HG03097 (cell line): ENCODE data around the gene CCDC59.
"Not testable (repeated sequence)": the region's sequence is repeated elsewhere in the genome, so short reads cannot be mapped to it uniquely, and the experiment has no call there.

Source experiments
- ATAC-seq: cut with Tn5 transposase; IDR thresholded peaks from one replicate; pipeline ENCODE4 v1.9.1; 2021; ENCODE audit not compliant: unreplicated experiment, low FRiP score

CCDC59 gene

GRCh38 chr12:82358200-82359114, at the start of gene CCDC59, which contains the start of gene METTL25:
Gene CCDC59 (minus strand): TSS chr12:82358387. CDS start chr12:82358376, 11 bp downstream.
Gene METTL25 (plus strand): TSS chr12:82358529. CDS start chr12:82358566, 37 bp downstream.
- ATAC-seq: peak; percentile 97

- no peak for ATAC-seq
Observed at GRCh38 chr12:82407481-82407880, 49.3 kb upstream of the CCDC59 start.

- ATAC-seq: no peak
Observed at GRCh38 chr12:82406651-82407050, 48.5 kb upstream of the CCDC59 start.

GRCh38 chr12:82400819-82401218, 42.6 kb upstream of the CCDC59 start:
- no peak for ATAC-seq

GRCh38 chr12:82398879-82399278, 40.7 kb upstream of the CCDC59 start:
- no peak for ATAC-seq

DNA sequence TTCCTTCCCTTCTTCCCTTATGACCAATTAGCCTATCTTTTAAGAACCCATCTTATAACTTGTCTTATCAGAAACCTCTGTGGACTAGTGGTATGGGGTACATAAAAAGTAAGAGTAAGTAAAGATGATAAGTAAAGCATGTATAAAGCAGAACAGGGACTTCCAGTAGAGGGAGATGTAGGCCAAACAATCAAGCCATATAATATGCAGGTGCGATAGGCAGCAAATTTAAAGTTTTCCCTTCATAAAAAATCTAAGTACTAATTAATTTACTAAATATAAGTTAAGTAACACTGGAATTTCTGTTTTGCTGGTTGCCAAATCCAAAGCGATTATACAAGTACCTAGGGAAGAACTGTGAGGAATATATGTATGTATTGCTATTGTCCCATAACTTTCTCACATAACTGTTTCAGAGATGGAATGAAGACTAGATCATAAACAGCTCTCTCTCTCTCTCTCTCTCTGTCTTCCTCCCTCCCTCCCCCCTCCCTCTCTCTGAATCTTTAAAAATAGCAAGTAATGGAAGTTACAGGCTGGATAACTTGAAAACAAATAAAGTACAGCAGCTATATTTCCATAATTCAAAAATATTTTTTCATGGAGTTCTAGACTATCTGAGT, 25.9 kb upstream of the CCDC59 start:
- no peak for ATAC-seq

DNA sequence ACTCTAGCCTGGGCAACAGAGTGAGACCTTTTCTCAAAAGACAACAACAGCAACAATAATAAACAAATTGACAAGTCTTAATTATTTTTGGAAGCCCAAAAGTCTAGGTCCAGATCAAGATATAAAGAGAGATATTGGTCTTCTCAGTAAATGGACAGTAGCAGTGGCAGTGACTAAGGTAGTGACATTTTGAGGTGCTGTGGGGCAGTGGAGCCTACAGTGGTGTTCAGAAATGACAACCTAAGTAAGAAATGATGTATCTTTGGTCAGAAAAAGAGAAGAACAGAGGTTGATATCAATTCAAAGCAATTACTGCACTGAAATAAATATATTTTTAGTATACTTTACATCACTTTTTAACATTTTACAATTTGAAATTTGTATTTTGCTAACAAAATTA, 20.8 kb upstream of the CCDC59 start:
- no peak for ATAC-seq

DNA sequence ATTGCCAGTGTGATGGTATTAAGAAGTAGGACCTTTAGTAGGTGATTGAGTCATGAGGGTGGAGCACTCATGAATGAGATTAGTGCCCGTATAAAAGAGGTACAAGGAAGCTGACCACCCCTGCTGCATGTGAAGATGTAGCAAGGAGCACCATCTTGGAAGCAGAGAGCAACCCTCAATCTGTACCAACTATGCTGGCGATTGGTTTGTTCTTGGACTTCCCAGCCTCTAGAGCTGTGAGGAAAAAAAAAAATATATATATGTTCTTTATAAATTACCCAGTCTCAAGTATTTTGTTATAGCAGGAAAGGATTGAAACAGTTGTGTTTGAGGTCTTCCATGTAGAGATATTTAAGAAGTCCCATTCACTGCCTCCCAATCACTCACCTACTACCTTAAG, 17.0 kb upstream of the CCDC59 start:
- ATAC-seq: no peak

DNA sequence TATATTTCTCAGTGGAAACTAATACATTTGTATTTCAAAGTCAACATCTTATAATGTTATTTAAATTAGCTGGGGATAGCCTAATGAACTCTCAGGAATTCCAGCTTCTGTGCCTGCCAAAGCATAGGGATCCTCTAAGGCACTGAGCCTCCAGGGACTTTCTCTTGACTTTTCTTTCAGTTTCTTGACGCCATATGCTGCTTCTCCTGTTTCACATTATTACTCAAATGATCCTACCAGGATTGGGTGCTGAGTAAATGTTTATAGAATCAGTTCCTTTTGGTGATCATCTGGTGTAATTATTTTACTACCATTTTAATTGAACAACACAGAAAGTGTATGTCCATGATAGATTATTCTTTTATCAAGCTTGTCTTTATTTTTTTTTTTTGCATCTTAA, 8.0 kb upstream of the CCDC59 start:
- peak; percentile 63 for ATAC-seq

GRCh38 chr12:82363990-82364389, 5.8 kb upstream of the CCDC59 start:
- ATAC-seq: no peak

- no peak for ATAC-seq
Observed at GRCh38 chr12:82361461-82361915, 3.3 kb upstream of the CCDC59 start.

DNA sequence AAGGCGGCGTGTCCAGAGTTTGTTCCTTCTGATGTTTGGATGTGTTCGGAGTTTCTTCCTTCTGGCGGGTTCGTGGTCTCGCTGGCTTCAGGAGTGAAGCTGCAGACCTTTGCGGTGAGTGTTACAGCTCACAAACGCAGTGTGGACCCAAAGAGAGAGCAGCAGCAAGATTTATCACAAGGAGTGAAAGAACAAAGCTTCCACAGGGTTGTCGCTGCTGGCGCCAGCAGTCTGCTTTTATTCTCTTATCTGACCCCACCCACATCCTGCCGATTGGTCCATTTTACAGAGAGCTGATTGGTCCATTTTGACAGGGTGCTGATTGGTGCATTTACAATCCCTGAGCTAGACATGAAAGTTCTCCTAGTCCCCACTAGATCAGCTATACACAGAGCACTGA, 2.6 kb upstream of the CCDC59 start:
- not testable (repeated sequence) for ATAC-seq

DNA sequence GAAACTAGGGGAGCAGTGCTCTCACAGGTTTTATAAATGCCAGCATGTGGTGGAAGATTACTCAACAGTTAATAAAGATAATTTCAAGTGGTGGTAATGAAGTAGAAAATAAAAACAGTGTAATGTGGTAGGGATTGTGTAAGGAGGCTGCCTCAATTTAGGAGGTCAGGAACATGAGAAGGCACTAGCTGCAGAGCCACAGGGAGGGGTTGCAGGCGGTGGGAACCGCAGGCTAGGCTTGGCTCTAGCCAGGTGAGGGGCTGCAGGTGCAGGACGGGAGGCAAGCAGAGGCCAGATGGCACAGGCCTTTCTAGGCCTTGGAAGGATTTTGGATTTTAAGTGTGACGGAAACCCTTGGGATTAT, 910 bp upstream of the CCDC59 start:
- ATAC-seq: peak; percentile 0

GRCh38 chr12:82357845-82358199, 365 bp downstream of the CCDC59 start:
- no peak for ATAC-seq

GRCh38 chr12:82357340-82357739, 847 bp downstream of the CCDC59 start:
- ATAC-seq: no peak

DNA sequence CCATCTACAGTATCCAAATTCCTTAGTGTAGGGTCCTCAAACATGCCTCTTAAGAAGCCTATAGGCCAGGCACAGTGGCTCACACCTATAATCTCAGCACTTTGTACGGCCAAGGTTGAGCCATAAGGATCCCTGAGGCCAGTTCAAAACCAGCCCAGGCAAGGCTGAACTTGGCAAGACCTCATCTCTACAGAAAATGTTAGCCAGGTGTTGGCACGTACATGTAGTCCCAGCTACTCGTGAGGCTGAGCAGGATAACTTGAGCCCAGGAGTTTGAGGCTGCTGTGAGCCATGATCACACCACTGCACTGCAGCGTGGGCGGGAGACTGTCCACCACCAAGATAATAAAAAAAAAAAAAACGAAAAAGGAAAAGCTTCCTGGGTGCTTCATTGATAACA, 6.8 kb downstream of the CCDC59 start:
- ATAC-seq: no peak

DNA sequence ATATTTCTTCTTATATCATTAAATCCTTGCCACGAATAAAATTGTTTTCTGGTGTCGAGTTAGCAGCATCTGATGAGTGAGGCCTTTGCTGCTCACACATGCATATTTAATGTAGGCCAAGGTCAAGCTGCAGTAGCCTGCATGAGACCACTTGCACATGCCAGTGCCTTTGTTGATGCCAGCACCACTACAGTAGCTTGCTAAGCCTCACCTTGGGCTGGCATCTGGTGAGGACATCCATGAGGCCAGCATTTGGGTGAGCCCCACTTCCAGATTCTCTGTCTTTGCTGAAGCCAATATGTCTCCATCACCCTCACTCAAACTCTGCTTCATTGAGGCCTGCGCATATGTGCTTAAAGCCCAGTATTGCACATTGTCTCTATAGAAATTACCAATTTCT, 8.0 kb downstream of the CCDC59 start:
- ATAC-seq: no peak

DNA sequence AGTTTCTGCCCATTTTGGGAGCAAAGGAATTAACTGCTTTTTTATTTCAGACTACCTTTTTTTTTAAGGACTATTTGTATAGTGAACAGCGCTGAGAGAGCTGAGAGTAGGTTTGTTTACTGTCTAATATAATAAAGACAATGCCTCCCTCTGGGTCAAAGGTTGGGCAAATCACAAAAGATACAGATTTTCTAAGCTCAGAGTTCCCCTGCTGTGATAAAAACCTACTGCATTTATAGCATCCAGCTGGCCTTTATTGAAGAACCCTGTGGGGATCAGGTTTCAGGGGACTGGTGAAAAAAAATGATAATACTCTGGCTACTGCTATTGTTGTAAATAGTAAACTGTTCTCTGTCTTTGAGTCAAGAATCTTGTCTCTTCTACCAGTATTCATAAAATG, 28.7 kb downstream of the CCDC59 start:
- no peak for ATAC-seq

- ATAC-seq: no peak
Observed at GRCh38 chr12:82327861-82328260, 30.3 kb downstream of the CCDC59 start.

- no peak for ATAC-seq
Observed at GRCh38 chr12:82326905-82327503, 31.2 kb downstream of the CCDC59 start.

GRCh38 chr12:82325540-82326336, 32.4 kb downstream of the CCDC59 start:
- ATAC-seq: no peak
